Measurements from ENCODE around the gene GBA3.

DNA sequence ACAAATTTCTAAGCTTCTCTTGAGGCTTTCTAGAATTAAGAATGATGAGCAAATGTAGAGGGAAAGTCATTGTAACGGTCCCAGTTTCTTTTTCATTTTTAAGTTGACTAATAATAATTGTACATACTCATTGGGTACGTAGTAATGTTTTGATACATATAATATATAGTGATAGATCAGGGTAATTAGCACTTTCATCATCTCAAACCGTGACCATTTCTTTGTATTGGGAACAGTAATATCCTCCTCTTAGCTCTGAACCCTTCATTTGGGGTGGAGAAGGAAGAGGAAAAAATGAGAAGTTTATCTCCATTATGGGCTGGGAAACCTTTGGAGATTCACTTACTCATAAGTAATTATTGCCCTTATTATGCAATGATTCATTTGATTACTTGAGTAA, 39.0 kb upstream of the GBA3 start:
- TF ChIP-seq, protein P1, sequence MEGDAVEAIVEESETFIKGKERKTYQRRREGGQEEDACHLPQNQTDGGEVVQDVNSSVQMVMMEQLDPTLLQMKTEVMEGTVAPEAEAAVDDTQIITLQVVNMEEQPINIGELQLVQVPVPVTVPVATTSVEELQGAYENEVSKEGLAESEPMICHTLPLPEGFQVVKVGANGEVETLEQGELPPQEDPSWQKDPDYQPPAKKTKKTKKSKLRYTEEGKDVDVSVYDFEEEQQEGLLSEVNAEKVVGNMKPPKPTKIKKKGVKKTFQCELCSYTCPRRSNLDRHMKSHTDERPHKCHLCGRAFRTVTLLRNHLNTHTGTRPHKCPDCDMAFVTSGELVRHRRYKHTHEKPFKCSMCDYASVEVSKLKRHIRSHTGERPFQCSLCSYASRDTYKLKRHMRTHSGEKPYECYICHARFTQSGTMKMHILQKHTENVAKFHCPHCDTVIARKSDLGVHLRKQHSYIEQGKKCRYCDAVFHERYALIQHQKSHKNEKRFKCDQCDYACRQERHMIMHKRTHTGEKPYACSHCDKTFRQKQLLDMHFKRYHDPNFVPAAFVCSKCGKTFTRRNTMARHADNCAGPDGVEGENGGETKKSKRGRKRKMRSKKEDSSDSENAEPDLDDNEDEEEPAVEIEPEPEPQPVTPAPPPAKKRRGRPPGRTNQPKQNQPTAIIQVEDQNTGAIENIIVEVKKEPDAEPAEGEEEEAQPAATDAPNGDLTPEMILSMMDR (IDR thresholded peaks at IDR 0.05; ENCODE audit: extremely low read depth in 1 of 2, insufficient read depth in 1 of 2, low read depth in 1 of 2, low read length in 2 of 2): no peak
- TF ChIP-seq POLR2A (IDR thresholded peaks at IDR 0.05; ENCODE audit: low read depth, low read length): no peak
- TF ChIP-seq EZH2 (IDR thresholded peaks at IDR 0.05; ENCODE audit: borderline replicate concordance, low read depth, low read length, severe bottlenecking): no peak
- TF ChIP-seq POLR2AphosphoS5 (IDR thresholded peaks at IDR 0.05; ENCODE audit: insufficient read depth, low read depth, low read length): no peak
- TF ChIP-seq MYC (IDR thresholded peaks at IDR 0.05; ENCODE audit: low read depth, low read length): no peak
- no peak for TF ChIP-seq JUN (IDR thresholded peaks at IDR 0.05; ENCODE audit: borderline replicate concordance, insufficient read depth, insufficient read length, low read depth)
- TF ChIP-seq, protein P2, sequence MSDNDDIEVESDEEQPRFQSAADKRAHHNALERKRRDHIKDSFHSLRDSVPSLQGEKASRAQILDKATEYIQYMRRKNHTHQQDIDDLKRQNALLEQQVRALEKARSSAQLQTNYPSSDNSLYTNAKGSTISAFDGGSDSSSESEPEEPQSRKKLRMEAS (IDR thresholded peaks at IDR 0.05; ENCODE audit: insufficient read depth, insufficient read length): no peak
- no peak for TF ChIP-seq FOS (IDR thresholded peaks at IDR 0.05; ENCODE audit: borderline replicate concordance, insufficient read depth, low read length)
- TF ChIP-seq GATA2 (IDR thresholded peaks at IDR 0.05; ENCODE audit: insufficient read depth, insufficient read length, low read depth, low read length): no peak

Data from endothelial cell of umbilical vein (primary cell).